H9 (cell line): ENCODE measurements around the gene SPTLC1. TPM values are rescaled to one million over a fixed set of nuclear protein-coding genes. Genes with fewer than 3 reads are reported as not detected.

Experiments
- DNase-seq: peaks from one replicate; pipeline ENCODE4 v3.0.0-alpha.2; 2017
- H2AFZ ChIP-seq: one replicate; pipeline ENCODE4 v1.6.1; 2013; ENCODE audit warnings: mild to moderate bottlenecking, low read length, control low read depth, moderate library complexity
- H2AK5ac ChIP-seq: 2 replicates; pipeline ENCODE4 v1.6.1; 2013; ENCODE audit warnings: low read length, control low read depth, mixed read lengths; ENCODE audit not compliant: insufficient read length
- H2BK120ac ChIP-seq: one replicate; pipeline ENCODE4 v1.6.1; 2013; ENCODE audit warnings: low read depth, mild to moderate bottlenecking, low read length, control low read depth, inconsistent platforms; ENCODE audit not compliant: poor library complexity, severe bottlenecking
- H2BK12ac ChIP-seq: 2 replicates; pipeline ENCODE4 v1.6.1; 2013; ENCODE audit warnings: low read length, control low read depth, mixed read lengths, low read depth; ENCODE audit not compliant: insufficient read length
- H2BK15ac ChIP-seq: 2 replicates; pipeline ENCODE4 v1.6.1; 2013; ENCODE audit warnings: low read depth, low read length, control low read depth
- H2BK20ac ChIP-seq: one replicate; pipeline ENCODE4 v1.6.1; 2013; ENCODE audit warnings: low read depth, mild to moderate bottlenecking, low read length, control low read depth, inconsistent platforms; ENCODE audit not compliant: poor library complexity, severe bottlenecking
- H2BK5ac ChIP-seq: 2 replicates; pipeline ENCODE4 v1.6.1; 2013; ENCODE audit warnings: low read length, control low read depth, mixed read lengths; ENCODE audit not compliant: insufficient read length
- H3K14ac ChIP-seq: 2 replicates; pipeline ENCODE4 v1.6.1; 2013; ENCODE audit warnings: low read length, control low read depth; ENCODE audit not compliant: insufficient read depth
- H3K18ac ChIP-seq: 2 replicates; pipeline ENCODE4 v1.6.1; 2013; ENCODE audit warnings: low read depth, mild to moderate bottlenecking, mixed read lengths, low read length, control low read depth; ENCODE audit not compliant: insufficient read length
- H3K23ac ChIP-seq: 2 replicates; pipeline ENCODE4 v1.6.1; 2013; ENCODE audit warnings: low read length, control low read depth, mixed read lengths, low read depth; ENCODE audit not compliant: insufficient read length
- H3K23me2 ChIP-seq: 2 replicates; pipeline ENCODE4 v1.6.1; 2013; ENCODE audit warnings: low read depth, mild to moderate bottlenecking, mixed read lengths, low read length, control low read depth; ENCODE audit not compliant: insufficient read length, poor library complexity, severe bottlenecking
- H3K27ac ChIP-seq: 2 replicates; pipeline ENCODE4 v1.5.1; 2013; ENCODE audit warnings: low read length, control low read depth, mixed read lengths, low read depth; ENCODE audit not compliant: insufficient read length
- H3K27me3 ChIP-seq: 2 replicates; pipeline ENCODE4 v1.6.1; 2013; ENCODE audit warnings: low read length, control low read depth, inconsistent platforms; ENCODE audit not compliant: insufficient read depth
- H3K4ac ChIP-seq: 2 replicates; pipeline ENCODE4 v1.6.1; 2013; ENCODE audit warnings: low read depth, mild to moderate bottlenecking, control low read depth, inconsistent platforms, low read length, moderate library complexity
- H3K4me1 ChIP-seq: 2 replicates; pipeline ENCODE4 v1.6.1; 2013; ENCODE audit warnings: low read length, control low read depth, inconsistent platforms; ENCODE audit not compliant: insufficient read depth
- H3K4me2 ChIP-seq: 2 replicates; pipeline ENCODE4 v1.6.1; 2013; ENCODE audit warnings: low read length, control low read depth, mixed read lengths; ENCODE audit not compliant: insufficient read length, insufficient read depth
- H3K56ac ChIP-seq: 2 replicates; pipeline ENCODE4 v1.6.1; 2013; ENCODE audit warnings: low read depth, mild to moderate bottlenecking, mixed read lengths, low read length, control low read depth; ENCODE audit not compliant: insufficient read length
- H3K79me1 ChIP-seq: 2 replicates; pipeline ENCODE4 v1.6.1; 2013; ENCODE audit warnings: low read depth, mild to moderate bottlenecking, moderate library complexity, low read length, control low read depth, inconsistent platforms; ENCODE audit not compliant: insufficient read depth, poor library complexity, severe bottlenecking
- H3K79me2 ChIP-seq: 2 replicates; pipeline ENCODE4 v1.6.1; 2013; ENCODE audit warnings: low read length, control low read depth, inconsistent platforms; ENCODE audit not compliant: insufficient read depth
- H3K9ac ChIP-seq: 2 replicates; pipeline ENCODE4 v1.6.1; 2013; ENCODE audit warnings: low read length, control low read depth, mixed read lengths; ENCODE audit not compliant: insufficient read length; ENCODE audit errors: extremely low read depth
- H3K9me3 ChIP-seq: one replicate; pipeline ENCODE4 v1.6.1; 2013; ENCODE audit warnings: low read depth, low read length, inconsistent platforms; ENCODE audit not compliant: control insufficient read depth
- H3T11ph ChIP-seq: one replicate; pipeline ENCODE4 v1.6.1; 2013; ENCODE audit warnings: mild to moderate bottlenecking, low read length, control low read depth, inconsistent platforms
- H4K20me1 ChIP-seq: one replicate; pipeline ENCODE4 v1.6.1; 2013; ENCODE audit not compliant: control insufficient read depth, insufficient read length, insufficient read depth
- H4K5ac ChIP-seq: 2 replicates; pipeline ENCODE4 v1.6.1; 2013; ENCODE audit warnings: low read depth, mild to moderate bottlenecking, mixed read lengths, low read length, control low read depth; ENCODE audit not compliant: insufficient read length
- H4K8ac ChIP-seq: replicated peaks from 2 replicates; pipeline ENCODE4 v1.6.1; 2013; ENCODE audit warnings: low read length, control low read depth, mixed read lengths, low read depth; ENCODE audit not compliant: insufficient read length
- H4K91ac ChIP-seq: 2 replicates; pipeline ENCODE4 v1.6.1; 2013; ENCODE audit warnings: low read depth, mild to moderate bottlenecking, moderate library complexity, mixed read lengths, low read length, control low read depth; ENCODE audit not compliant: insufficient read length
- H3K27ac Mint-ChIP-seq, 3 experiments: 2 replicates in 2 of 3; 3 replicates in 1 of 3; pipeline ENCODE4 v1.8.0; 2020 to 2021; ENCODE audit warnings: mixed read lengths in 3 of 3, mild to moderate bottlenecking in 1 of 3, moderate library complexity in 1 of 3
- H3K27me3 Mint-ChIP-seq: 2 replicates; pipeline ENCODE4 v1.8.0; 2021; ENCODE audit warnings: low read depth, mild to moderate bottlenecking, moderate library complexity, mixed read lengths
- H3K36me3 Mint-ChIP-seq, 3 experiments: 2 replicates in 2 of 3; 3 replicates in 1 of 3; pipeline ENCODE4 v1.8.0; 2020 to 2021; ENCODE audit warnings: low read depth in 3 of 3, mixed read lengths in 3 of 3; ENCODE audit not compliant: insufficient read depth in 1 of 3
- H3K4me1 Mint-ChIP-seq, 2 experiments: 2 replicates each; pipeline ENCODE4 v1.8.0; 2020; ENCODE audit warnings: mixed read lengths in 2 of 2
- H3K4me3 Mint-ChIP-seq, 2 experiments: 2 replicates in 1 of 2; 3 replicates in 1 of 2; pipeline ENCODE4 v1.8.0; 2020 to 2021; ENCODE audit warnings: mild to moderate bottlenecking in 2 of 2, mixed read lengths in 2 of 2, moderate library complexity in 1 of 2
- H3K9me3 Mint-ChIP-seq, 2 experiments: 2 replicates in 1 of 2; 3 replicates in 1 of 2; pipeline ENCODE4 v1.8.0; 2020; ENCODE audit warnings: mild to moderate bottlenecking in 2 of 2, mixed read lengths in 2 of 2, moderate library complexity in 1 of 2
- WGBS: extraction: QIAGEN DNeasy Blood & Tissue Kit; methylation state at CpG from one replicate; pipeline ENCODE4 v1.1.7; 2013; ENCODE audit warnings: missing lambda C conversion rate, low lambda C conversion rate, mixed read lengths; ENCODE audit not compliant: insufficient read length; ENCODE audit errors: extremely low coverage; 5-methylcytosine and 5-hydroxymethylcytosine counted together
- total RNA-seq: library from RNA; stranded (reverse); gene quantifications from 2 replicates; pipeline ENCODE4 v1.2.1, GENCODE V29; 2021
- TF ChIP-seq, protein P1 (sequence below): fragments of 200-600 bp; sonication (generic); conservative IDR thresholded peaks from 3 replicates; pipeline ENCODE4 v1.8.0; 2021; ENCODE audit warnings: antibody characterized with exemption, mild to moderate bottlenecking

The SPTLC1 gene
- total RNA-seq, 1 experiment from 2014 or later, result 73.5 TPM

DNA sequence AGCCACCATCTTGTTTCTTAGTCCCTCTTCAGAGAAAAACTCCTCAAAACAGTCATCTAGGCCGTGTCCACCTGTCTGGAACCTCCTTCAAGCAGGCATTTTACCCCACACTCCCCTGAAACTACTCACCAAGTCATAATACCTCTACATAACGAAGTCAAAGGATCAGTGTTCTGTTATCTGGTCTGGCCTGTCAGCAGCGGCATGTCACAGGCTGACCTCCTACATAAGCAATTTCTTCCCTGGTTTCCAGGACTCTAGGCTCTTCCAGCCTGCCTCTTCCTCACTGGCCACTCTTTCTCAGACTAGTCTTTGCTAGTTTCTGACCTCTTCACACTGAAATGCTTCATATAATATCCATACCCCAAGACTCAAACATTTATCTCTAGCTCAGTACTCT, 72.2 kb downstream of the SPTLC1 start:
- peaks cover 51 to 69% (median 65%) of the 10 kb centered on the region in 3 experiments for H3K36me3 Mint-ChIP-seq

More for the DNA sequence above, 72.2 kb downstream of the SPTLC1 start:
- TF ChIP-seq, protein P1, sequence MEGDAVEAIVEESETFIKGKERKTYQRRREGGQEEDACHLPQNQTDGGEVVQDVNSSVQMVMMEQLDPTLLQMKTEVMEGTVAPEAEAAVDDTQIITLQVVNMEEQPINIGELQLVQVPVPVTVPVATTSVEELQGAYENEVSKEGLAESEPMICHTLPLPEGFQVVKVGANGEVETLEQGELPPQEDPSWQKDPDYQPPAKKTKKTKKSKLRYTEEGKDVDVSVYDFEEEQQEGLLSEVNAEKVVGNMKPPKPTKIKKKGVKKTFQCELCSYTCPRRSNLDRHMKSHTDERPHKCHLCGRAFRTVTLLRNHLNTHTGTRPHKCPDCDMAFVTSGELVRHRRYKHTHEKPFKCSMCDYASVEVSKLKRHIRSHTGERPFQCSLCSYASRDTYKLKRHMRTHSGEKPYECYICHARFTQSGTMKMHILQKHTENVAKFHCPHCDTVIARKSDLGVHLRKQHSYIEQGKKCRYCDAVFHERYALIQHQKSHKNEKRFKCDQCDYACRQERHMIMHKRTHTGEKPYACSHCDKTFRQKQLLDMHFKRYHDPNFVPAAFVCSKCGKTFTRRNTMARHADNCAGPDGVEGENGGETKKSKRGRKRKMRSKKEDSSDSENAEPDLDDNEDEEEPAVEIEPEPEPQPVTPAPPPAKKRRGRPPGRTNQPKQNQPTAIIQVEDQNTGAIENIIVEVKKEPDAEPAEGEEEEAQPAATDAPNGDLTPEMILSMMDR, result no peak
- Mint-ChIP-seq H3K27ac (no peak overlapping the region), H3K4me3 (no peak overlapping the region), H3K4me1 (peaks cover 2 to 4% of the 10 kb centered on the region in 2 experiments; a peak in 2 of 4 replicates), H3K27me3 (no peaks in the 10 kb centered on the region), H3K9me3 (peaks cover 17 to 20% of the 10 kb centered on the region in 2 experiments)
- Histone ChIP-seq H2AFZ (no peak overlapping the region), H2AK5ac (no peak overlapping the region), H2BK12ac (no peak overlapping the region), H3K4ac (no peak overlapping the region), H3K79me2 (no peaks in the 10 kb centered on the region), H4K5ac (no peak overlapping the region), H3K4me2 (no peak overlapping the region), H3K56ac (no peak overlapping the region), H3K23me2 (no peaks in the 10 kb centered on the region), H3K79me1 (no peaks in the 10 kb centered on the region), H3K14ac (no peak overlapping the region), H3K18ac (no peak overlapping the region), H3K9me3 (no peaks in the 10 kb centered on the region), H2BK5ac (no peak overlapping the region), H3K27ac (no peak overlapping the region), H2BK20ac (no peak overlapping the region), H4K91ac (no peak overlapping the region), H3K9ac (no peak overlapping the region), H3K27me3 (no peaks in the 10 kb centered on the region), H4K8ac (no peak overlapping the region), H2BK15ac (no peak overlapping the region), H3T11ph (no peak overlapping the region), H2BK120ac (no peak overlapping the region), H4K20me1 (no peaks in the 10 kb centered on the region), H3K4me1 (no peaks in the 10 kb centered on the region; the same call in 1 of the 2 replicates), H3K23ac (no peak overlapping the region)
- WGBS, result no CpG with 5 or more reads among the region's 3 CpGs
- DNase-seq, result no peak
